ENCODE measurements around the gene IQCF6. TPM values are rescaled to one million over a fixed set of nuclear protein-coding genes. Genes with fewer than 3 reads are reported as not detected.

IQCF6 gene
- polyA plus RNA-seq, 1 donor (not counting 4 experiments of a cell fraction or from before 2014, with no cell fraction given) = not detected

- no peak for DNase-seq (ENCODE audit: low read depth, low spot score)
- no peaks in the 10 kb centered on the region for H3K36me3 ChIP-seq (ENCODE audit: control insufficient read depth in 2 of 2, extremely low read depth in 1 of 2, insufficient read depth in 2 of 2, low read length in 2 of 2)
- no peak overlapping the region for H3K4me3 ChIP-seq (ENCODE audit: control insufficient read depth in 2 of 3, extremely low read depth in 1 of 3, insufficient read depth in 2 of 3, low read depth in 1 of 3, low read length in 3 of 3)
- H3K9ac ChIP-seq (ENCODE audit: control insufficient read depth, extremely low read depth, insufficient read depth, low read length) = no peak overlapping the region
- no peak overlapping the region for H3K4me2 ChIP-seq (ENCODE audit: control insufficient read depth, extremely low read depth, insufficient read depth, low read depth, low read length)
- dilution Hi-C loops (cut with MboI; ENCODE audit: extremely low pct_ligation_motif_present, low sequenced_read_pairs) = no loop called here
- H3K9me3 ChIP-seq (ENCODE audit: control insufficient read depth, low read depth, low read length) = no peaks in the 10 kb centered on the region
- TF ChIP-seq EZH2 (IDR thresholded peaks at IDR 0.05; ENCODE audit: low read length) (no peak), CTCF (optimal IDR thresholded peaks at IDR 0.05 in 1 of 3, IDR thresholded peaks at IDR 0.05 in 1 of 3, conservative IDR thresholded peaks at IDR 0.05 in 1 of 3; ENCODE audit: extremely low read depth in 1 of 3, insufficient read depth in 2 of 3, low read length in 3 of 3) (no peak)
- no peaks in the 10 kb centered on the region for H4K20me1 ChIP-seq (ENCODE audit: control insufficient read depth, extremely low read depth, insufficient read depth, low read length)
- H2AFZ ChIP-seq (ENCODE audit: control insufficient read depth, low read length) = no peak overlapping the region
- no peaks in the 10 kb centered on the region for H3K79me2 ChIP-seq (ENCODE audit: control insufficient read depth, insufficient read depth, low read length)
- no peak for FAIRE-seq
- no peak overlapping the region for H3K27ac ChIP-seq (ENCODE audit: control insufficient read depth, insufficient read depth, low read length)
- no peaks in the 10 kb centered on the region for H3K4me1 ChIP-seq (ENCODE audit: control insufficient read depth, extremely low read depth, insufficient read depth, low read length)
- no peaks in the 10 kb centered on the region for H3K9me1 ChIP-seq (ENCODE audit: control insufficient read depth, extremely low read depth, insufficient read depth, low read length)
- H3K27me3 ChIP-seq (ENCODE audit: control insufficient read depth, extremely low read depth, insufficient read depth, low read length) = no peaks in the 10 kb centered on the region
Measured at GRCh38 chr3:51739110-51739509, 39.9 kb downstream of the IQCF6 start.

- no peaks in the 10 kb centered on the region for H3K27me3 ChIP-seq (ENCODE audit: control insufficient read depth, extremely low read depth, insufficient read depth, low read length)
- H3K4me3 ChIP-seq (ENCODE audit: control insufficient read depth in 2 of 3, extremely low read depth in 1 of 3, insufficient read depth in 2 of 3, low read depth in 1 of 3, low read length in 3 of 3) = no peak overlapping the region
- no peaks in the 10 kb centered on the region for H3K79me2 ChIP-seq (ENCODE audit: control insufficient read depth, insufficient read depth, low read length)
- H3K9me3 ChIP-seq (ENCODE audit: control insufficient read depth, low read depth, low read length) = no peaks in the 10 kb centered on the region
- H3K9ac ChIP-seq (ENCODE audit: control insufficient read depth, extremely low read depth, insufficient read depth, low read length) = no peak overlapping the region
- no peaks in the 10 kb centered on the region for H3K9me1 ChIP-seq (ENCODE audit: control insufficient read depth, extremely low read depth, insufficient read depth, low read length)
- FAIRE-seq (no peak), DNase-seq (ENCODE audit: low read depth, low spot score) (no peak)
- no peak overlapping the region for H3K4me2 ChIP-seq (ENCODE audit: control insufficient read depth, extremely low read depth, insufficient read depth, low read depth, low read length)
- H3K27ac ChIP-seq (ENCODE audit: control insufficient read depth, insufficient read depth, low read length) = no peak overlapping the region
- TF ChIP-seq CTCF (optimal IDR thresholded peaks at IDR 0.05 in 1 of 3, IDR thresholded peaks at IDR 0.05 in 1 of 3, conservative IDR thresholded peaks at IDR 0.05 in 1 of 3; ENCODE audit: extremely low read depth in 1 of 3, insufficient read depth in 2 of 3, low read length in 3 of 3) = no peak
- dilution Hi-C loops (cut with MboI; ENCODE audit: extremely low pct_ligation_motif_present, low sequenced_read_pairs) = no loop called here
- H3K4me1 ChIP-seq (ENCODE audit: control insufficient read depth, extremely low read depth, insufficient read depth, low read length) = no peaks in the 10 kb centered on the region
- no peaks in the 10 kb centered on the region for H3K36me3 ChIP-seq (ENCODE audit: control insufficient read depth in 2 of 2, extremely low read depth in 1 of 2, insufficient read depth in 2 of 2, low read length in 2 of 2)
- no peak overlapping the region for H2AFZ ChIP-seq (ENCODE audit: control insufficient read depth, low read length)
- no peaks in the 10 kb centered on the region for H4K20me1 ChIP-seq (ENCODE audit: control insufficient read depth, extremely low read depth, insufficient read depth, low read length)
Measured at GRCh38 chr3:51735950-51736349, 43.1 kb downstream of the IQCF6 start.

All from keratinocyte (primary cell).